Activated T-cell treated with anti-CD3 and anti-CD28 coated beads, Interleukin-2, amount 50 U/mL, for 4 hours (primary cell): ENCODE measurements around the gene DENND2D. TPM values are rescaled to one million over a fixed set of nuclear protein-coding genes. Genes with fewer than 3 reads are reported as not detected.

Experiments used
- ATAC-seq, 2 donors: fragments of 200-7000 bp; cut with Tn5 transposase; one replicate each; pipeline ENCODE4 v1.10.0; 2021
- DNase-seq: peaks from one replicate; pipeline ENCODE4 v3.0.0-alpha.2; 2020
- H3K27me3 Mint-ChIP-seq: one replicate; pipeline ENCODE4 v1.8.0; 2021; ENCODE audit warnings: low read depth, mixed read lengths
- H3K36me3 Mint-ChIP-seq: one replicate; pipeline ENCODE4 v1.8.0; 2022; ENCODE audit warnings: mixed read lengths; ENCODE audit not compliant: insufficient read depth
- H3K4me1 Mint-ChIP-seq: one replicate; pipeline ENCODE4 v1.8.0; 2021; ENCODE audit warnings: low read depth, mixed read lengths
- H3K4me3 Mint-ChIP-seq: one replicate; pipeline ENCODE4 v1.8.0; 2021; ENCODE audit warnings: mild to moderate bottlenecking, moderate library complexity, mixed read lengths
- H3K9me3 Mint-ChIP-seq: one replicate; pipeline ENCODE4 v1.8.0; 2021; ENCODE audit warnings: mixed read lengths
- total RNA-seq, 3 donors: library from RNA; stranded (reverse); gene quantifications; one replicate each; pipeline ENCODE4 v1.2.1, GENCODE V29; 2021

Gene DENND2D
- total RNA-seq, 3 donors from 2014 or later, result 127 to 158 (median 134) TPM

DNA sequence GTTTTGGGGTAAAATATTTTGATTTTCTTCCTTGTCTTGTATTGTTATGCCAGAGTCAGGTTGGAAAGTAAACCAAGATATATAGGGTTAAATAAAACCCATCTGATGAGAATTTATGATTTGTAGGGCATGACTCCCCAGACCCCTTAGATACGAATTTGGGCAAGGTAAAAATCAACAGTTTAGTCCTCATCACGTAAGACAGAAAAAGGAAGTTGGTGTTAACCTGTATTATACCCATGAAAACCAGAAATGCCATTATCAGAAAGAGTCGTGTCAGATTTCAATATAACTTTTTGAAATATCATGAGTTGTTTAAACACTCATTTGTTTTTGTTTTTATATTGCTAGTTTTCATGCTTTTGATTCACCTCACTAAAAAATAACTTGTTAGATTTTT lies 48.6 kb downstream of the DENND2D start:
- DNase-seq, result no peak
- Mint-ChIP-seq H3K4me3 (no peak overlapping the region), H3K36me3 (peaks cover 63% of the 10 kb centered on the region), H3K4me1 (peaks cover 79% of the 10 kb centered on the region), H3K27me3 (no peaks in the 10 kb centered on the region), H3K9me3 (no peaks in the 10 kb centered on the region)
- ATAC-seq, result no peak

GRCh38 chr1:111148376-111148881 lies 52.0 kb downstream of the DENND2D start:
- peaks cover 49% of the 10 kb centered on the region for H3K36me3 Mint-ChIP-seq
- no peak overlapping the region for H3K4me3 Mint-ChIP-seq
- no peaks in the 10 kb centered on the region for H3K27me3 Mint-ChIP-seq
- ATAC-seq (no peak), DNase-seq (no peak)
- H3K9me3 Mint-ChIP-seq, result no peaks in the 10 kb centered on the region
- peaks cover 80% of the 10 kb centered on the region for H3K4me1 Mint-ChIP-seq

DNA sequence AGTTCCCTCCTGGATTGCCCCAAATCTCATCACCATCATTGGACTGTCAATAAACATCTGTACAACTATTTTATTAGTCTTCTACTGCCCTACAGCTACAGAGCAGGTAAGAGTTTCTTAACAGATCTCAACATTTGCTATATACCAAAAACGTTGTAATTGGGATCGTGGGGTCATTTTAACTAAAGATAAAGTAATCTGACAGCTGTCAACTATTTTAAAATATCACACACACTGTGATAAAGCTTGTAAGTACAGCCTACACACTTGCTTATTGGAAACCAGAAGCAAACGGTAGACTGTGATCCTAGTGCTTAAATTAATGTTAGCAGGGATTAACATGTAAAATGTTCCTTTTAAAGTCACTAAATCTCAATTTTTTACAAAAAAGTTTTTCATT lies 52.5 kb downstream of the DENND2D start:
- Mint-ChIP-seq H3K4me1 (peaks cover 79% of the 10 kb centered on the region), H3K4me3 (no peak overlapping the region), H3K36me3 (peaks cover 46% of the 10 kb centered on the region), H3K27me3 (no peaks in the 10 kb centered on the region), H3K9me3 (no peaks in the 10 kb centered on the region)
- ATAC-seq (no peak), DNase-seq (no peak)

DNA sequence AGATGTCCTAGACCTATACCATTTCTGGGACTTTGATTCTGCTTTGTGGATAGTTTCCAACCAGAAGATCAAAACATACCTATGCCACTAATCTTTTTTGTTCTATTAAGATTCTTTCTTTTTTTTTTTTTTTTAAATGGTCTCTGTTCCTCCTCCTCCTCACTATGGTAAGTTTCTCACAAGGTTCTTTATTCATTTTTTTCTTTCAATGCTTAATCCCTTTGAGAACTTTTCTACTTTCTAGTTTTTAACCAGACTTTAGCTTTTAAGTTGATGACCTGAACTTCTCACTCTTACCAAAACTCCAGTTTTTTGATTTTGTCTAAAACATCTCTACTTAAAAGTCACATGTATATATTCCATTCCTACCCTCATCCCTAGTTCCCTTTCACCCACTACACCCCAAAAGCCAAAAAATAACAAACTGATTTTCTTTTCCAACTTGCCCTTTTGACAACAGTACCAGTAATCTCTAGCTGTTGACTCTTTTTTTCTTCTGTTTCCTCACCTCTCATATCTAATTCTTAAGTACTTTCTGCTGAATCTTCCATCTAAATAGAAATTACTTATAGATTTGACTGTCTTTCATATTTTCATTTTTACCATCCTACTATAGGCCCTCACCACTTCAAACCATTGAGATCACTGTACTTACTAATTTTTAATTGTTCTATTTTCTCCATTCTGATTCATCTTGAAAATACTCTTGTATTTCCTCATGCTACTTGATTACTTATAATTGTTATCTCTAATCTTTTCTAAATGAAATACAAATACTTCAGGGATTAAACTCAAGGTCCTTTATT lies 54.3 kb downstream of the DENND2D start:
- peaks cover 76% of the 10 kb centered on the region for H3K4me1 Mint-ChIP-seq
- H3K4me3 Mint-ChIP-seq, result peak overlapping the region; percentile 2
- no peaks in the 10 kb centered on the region for H3K27me3 Mint-ChIP-seq
- peaks cover 32% of the 10 kb centered on the region for H3K36me3 Mint-ChIP-seq
- ATAC-seq (peak; percentile 37 to 62), DNase-seq (no peak)
- H3K9me3 Mint-ChIP-seq, result no peaks in the 10 kb centered on the region

DNA sequence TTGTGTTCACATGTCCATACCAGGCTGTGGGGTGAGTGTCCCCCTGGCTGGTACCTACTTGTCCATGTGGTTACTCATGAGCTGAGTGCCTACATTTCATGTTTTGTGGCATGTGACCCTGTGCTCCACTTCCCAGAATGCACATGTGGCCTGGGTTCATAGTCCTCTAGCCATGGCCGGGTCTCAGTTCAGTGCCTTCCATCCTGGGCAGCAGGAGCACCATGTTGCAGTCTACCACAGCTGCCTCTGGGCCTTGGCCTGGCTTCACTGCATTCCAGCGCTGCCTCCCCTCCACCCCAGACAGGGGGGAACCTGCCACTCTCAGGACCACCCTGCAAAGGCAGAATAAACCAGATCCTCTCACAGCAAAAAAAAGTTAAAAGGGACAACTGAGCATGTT lies 54.9 kb downstream of the DENND2D start:
- no peaks in the 10 kb centered on the region for H3K9me3 Mint-ChIP-seq
- peaks cover 75% of the 10 kb centered on the region for H3K4me1 Mint-ChIP-seq
- ATAC-seq (no peak), DNase-seq (no peak)
- peaks cover 31% of the 10 kb centered on the region for H3K36me3 Mint-ChIP-seq
- H3K27me3 Mint-ChIP-seq, result no peaks in the 10 kb centered on the region
- no peak overlapping the region for H3K4me3 Mint-ChIP-seq

DNA sequence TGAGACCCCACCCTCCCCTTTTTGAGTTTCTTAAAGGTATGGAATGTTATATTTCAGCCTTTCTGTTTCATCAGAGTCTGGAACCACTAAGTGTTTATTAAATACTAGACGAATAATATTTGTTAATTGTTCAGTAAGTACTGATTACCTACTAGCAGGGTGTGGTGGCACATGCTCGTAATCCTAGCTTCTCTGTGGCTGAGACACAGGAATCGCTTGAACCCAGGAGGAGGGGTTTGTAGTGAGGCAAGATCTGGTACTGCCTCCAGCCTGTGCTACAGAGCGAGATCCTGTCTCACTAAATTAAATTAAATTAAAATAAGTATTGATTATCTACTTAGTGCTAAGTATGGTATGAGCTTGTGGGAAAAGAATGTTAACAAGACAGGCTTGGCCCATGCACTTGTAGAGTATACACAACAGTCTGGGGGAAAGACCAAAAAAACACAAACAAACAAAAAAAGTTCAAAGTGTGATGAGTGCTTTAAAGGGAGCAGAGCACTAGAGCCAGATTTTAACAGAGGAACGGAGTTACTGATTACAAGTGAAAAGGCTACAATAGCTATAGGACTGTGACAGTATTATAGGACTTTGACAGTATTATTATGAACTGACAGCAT lies 58.0 kb downstream of the DENND2D start:
- Mint-ChIP-seq H3K27me3 (no peaks in the 10 kb centered on the region), H3K4me1 (peaks cover 66% of the 10 kb centered on the region), H3K4me3 (no peak overlapping the region), H3K9me3 (no peaks in the 10 kb centered on the region), H3K36me3 (peaks cover 15% of the 10 kb centered on the region)
- ATAC-seq (no peak), DNase-seq (no peak)

GRCh38 chr1:111141245-111142220 lies 58.9 kb downstream of the DENND2D start:
- Mint-ChIP-seq H3K4me1 (peaks cover 58% of the 10 kb centered on the region), H3K9me3 (no peaks in the 10 kb centered on the region), H3K4me3 (peak overlapping the region; percentile 99), H3K27me3 (no peaks in the 10 kb centered on the region), H3K36me3 (peaks cover 15% of the 10 kb centered on the region)
- DNase-seq, result no peak
- ATAC-seq, result no peak

DNA sequence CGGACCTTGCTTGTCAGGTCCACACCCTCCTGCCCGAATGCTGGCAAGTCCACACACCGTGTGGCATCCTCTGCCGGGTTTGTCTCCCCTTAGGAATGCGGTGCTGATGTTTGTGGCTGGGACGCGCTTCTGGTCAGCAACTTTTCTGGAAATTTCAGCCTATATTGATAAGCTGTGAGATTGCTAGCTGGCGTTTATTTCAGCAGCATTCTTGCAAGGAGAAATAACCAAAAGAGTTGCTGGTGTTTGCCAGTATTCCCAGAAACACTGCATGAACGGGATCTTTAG lies 59.8 kb downstream of the DENND2D start:
- Mint-ChIP-seq H3K27me3 (no peaks in the 10 kb centered on the region), H3K4me3 (peak overlapping the region; percentile 99), H3K36me3 (peaks cover 13% of the 10 kb centered on the region), H3K4me1 (peaks cover 52% of the 10 kb centered on the region), H3K9me3 (no peaks in the 10 kb centered on the region)
- no peak for ATAC-seq
- DNase-seq, result no peak

DNA sequence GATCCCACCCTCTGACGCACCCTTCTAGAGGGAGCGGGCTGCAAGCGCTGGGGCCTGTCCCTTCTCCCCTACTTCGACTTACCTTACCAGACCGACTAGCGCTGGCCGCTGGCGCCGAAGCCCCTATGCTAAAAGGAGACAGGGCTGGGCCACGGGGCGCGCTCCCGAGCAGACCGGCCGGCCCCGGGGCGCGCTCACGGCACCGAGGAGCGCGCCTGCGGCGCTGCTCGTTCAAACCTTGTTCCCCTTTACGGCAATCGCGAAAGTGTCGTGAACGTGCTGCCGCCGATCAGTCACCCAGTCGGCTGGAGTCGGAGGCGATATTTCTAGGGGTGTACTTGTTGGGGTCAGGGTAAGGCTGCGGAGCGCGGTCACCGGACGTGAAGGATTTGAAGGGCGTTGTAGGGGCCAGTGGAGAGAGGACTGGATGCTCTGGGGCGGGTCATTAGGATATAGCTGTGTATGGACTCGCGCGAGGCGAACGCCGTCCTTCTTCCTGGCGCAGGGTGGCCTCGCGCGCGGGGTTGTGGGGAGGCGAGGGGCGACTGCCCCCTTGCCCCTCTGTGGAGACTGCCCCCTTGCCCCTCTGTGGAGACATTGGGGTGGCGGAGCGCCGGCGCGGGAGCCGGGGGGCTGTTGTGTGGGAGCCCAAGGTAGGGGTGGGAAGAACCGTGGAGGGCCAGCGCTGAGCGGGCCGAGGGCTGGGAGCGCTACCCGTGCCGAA lies 60.3 kb downstream of the DENND2D start, which contains the start of the genes CEPT1 and DRAM2:
CEPT1 (plus strand) TSS at position 268 of the 724 bp plus-strand sequence. CDS start 7,492 bp downstream, outside the sequence.
DRAM2 (minus strand) TSS at position 138 of the 724 bp plus-strand sequence. CDS start 8,539 bp downstream, outside the sequence.
- ATAC-seq, result peak; percentile 81 to 82
- Mint-ChIP-seq H3K4me3 (peak within 1 kb of the TSS; percentile 99), H3K9me3 (no peaks in the 10 kb centered on the region), H3K4me1 (peaks cover 49% of the 10 kb centered on the region), H3K36me3 (peaks cover 13% of the 10 kb centered on the region), H3K27me3 (no peaks in the 10 kb centered on the region)
- peak; percentile 86 for DNase-seq

DNA sequence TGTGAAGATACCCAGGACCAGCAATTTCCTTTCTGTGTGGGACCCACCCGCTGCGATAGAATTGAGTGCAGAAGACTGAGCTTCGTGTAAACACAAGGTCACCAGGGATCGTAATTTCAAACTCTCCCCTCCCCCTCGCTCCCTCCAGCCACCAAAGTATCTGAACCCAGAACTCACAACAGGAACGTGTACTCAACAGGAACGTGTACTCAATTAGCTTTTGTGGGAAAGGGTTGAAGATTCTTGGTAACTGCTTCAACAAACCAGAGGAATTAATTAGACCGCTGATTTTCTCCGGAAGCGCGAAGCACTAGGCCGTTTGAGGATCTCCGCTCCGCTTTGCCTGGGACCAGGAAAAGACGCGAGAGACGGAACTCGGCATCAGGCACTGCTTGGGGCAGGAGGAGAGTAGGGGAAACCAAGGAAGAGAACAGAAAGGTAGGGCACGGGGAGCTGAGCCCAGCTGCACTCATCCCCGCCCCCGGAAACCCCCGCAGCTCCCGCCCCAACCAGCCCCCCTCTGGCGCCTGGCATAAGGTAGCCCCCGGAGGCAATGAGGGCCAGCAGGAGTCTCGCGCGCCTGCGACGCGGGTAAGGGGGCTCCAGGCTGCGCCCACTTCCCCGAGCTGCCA lies 61.0 kb downstream of the DENND2D start:
- ATAC-seq (peak; percentile 64 to 70), DNase-seq (no peak)
- Mint-ChIP-seq H3K4me1 (peaks cover 49% of the 10 kb centered on the region), H3K36me3 (peaks cover 13% of the 10 kb centered on the region), H3K9me3 (no peaks in the 10 kb centered on the region), H3K27me3 (no peaks in the 10 kb centered on the region), H3K4me3 (peak overlapping the region; percentile 99)

Other genes with a start within 250 kb of the DENND2D start
- 10 to 100 TPM in 1 of 3 donors, 1 to 10 TPM in 2; 7.5 to 10.1 (median 9.5) TPM for gene LRIF1, start 236.7 kb downstream of the DENND2D start, total RNA-seq
- 10 to 100 TPM; 10.7 to 12.8 (median 12.6) TPM for gene DRAM2, start 60.6 kb downstream of the DENND2D start, total RNA-seq
- gene CEPT1, start 60.4 kb downstream of the DENND2D start, total RNA-seq, result 10 to 100 TPM; 24.1 to 33.5 (median 31.5) TPM
- 1 to 10 TPM; 1.2 to 2.3 (median 1.8) TPM for gene CHI3L2, start 27.1 kb upstream of the DENND2D start, total RNA-seq
- gene CHIA, start 90.2 kb upstream of the DENND2D start, total RNA-seq, result not detected
- gene OVGP1, start 227.1 kb upstream of the DENND2D start, total RNA-seq, result 1 to 10 TPM in 2 of 3 donors, under 1 TPM in 1; 0.76 to 1.9 (median 1.2) TPM
- gene WDR77, start 248.6 kb upstream of the DENND2D start, total RNA-seq, result 10 to 100 TPM; 89.6 to 95.0 (median 93.7) TPM
- gene ATP5PB, start 248.8 kb upstream of the DENND2D start, total RNA-seq, result 100 to 1,000 TPM; 301 to 332 (median 319) TPM